Endothelial cell (in vitro differentiated cells): ENCODE measurements around the gene GK2. TPM values are rescaled to one million over a fixed set of nuclear protein-coding genes. Genes with fewer than 3 reads are reported as not detected.

ENCODE experiments used
- DNase-seq: peaks from one replicate; pipeline ENCODE4 v3.0.0; 2021; ENCODE audit warnings: low spot score
- H3K27ac Mint-ChIP-seq: one replicate; pipeline ENCODE4 v1.8.0; 2021; ENCODE audit warnings: mixed read lengths, inconsistent platforms; ENCODE audit not compliant: unreplicated experiment
- H3K27me3 Mint-ChIP-seq: one replicate; pipeline ENCODE4 v1.8.0; 2021; ENCODE audit warnings: mild to moderate bottlenecking, moderate library complexity, mixed read lengths, inconsistent platforms; ENCODE audit not compliant: unreplicated experiment
- H3K36me3 Mint-ChIP-seq: one replicate; pipeline ENCODE4 v1.8.0; 2021; ENCODE audit warnings: mild to moderate bottlenecking, low read depth, mixed read lengths, inconsistent platforms; ENCODE audit not compliant: unreplicated experiment
- H3K4me1 Mint-ChIP-seq: one replicate; pipeline ENCODE4 v1.8.0; 2021; ENCODE audit warnings: mild to moderate bottlenecking, mixed read lengths, inconsistent platforms; ENCODE audit not compliant: unreplicated experiment
- H3K4me3 Mint-ChIP-seq: one replicate; pipeline ENCODE4 v1.8.0; 2021; ENCODE audit warnings: mild to moderate bottlenecking, mixed read lengths, inconsistent platforms; ENCODE audit not compliant: unreplicated experiment
- H3K9me3 Mint-ChIP-seq: one replicate; pipeline ENCODE4 v1.8.0; 2021; ENCODE audit warnings: mixed read lengths, inconsistent platforms; ENCODE audit not compliant: unreplicated experiment
- CTCF ChIP-seq: fragments of 200-600 bp; sonication (generic); IDR thresholded peaks from one replicate; pipeline ENCODE4 v1.5.0; 2021; ENCODE audit warnings: antibody characterized with exemption; ENCODE audit not compliant: unreplicated experiment
- total RNA-seq: library from RNA; stranded (reverse); fragmentation: NEBNext Ultra II Directional; extraction: Animal tissue kit (Norgen Biotek cat#: 25700); gene quantifications from one replicate; pipeline ENCODE4 v1.2.1, GENCODE V29; 2021; ENCODE audit not compliant: unreplicated experiment

GK2 gene
- total RNA-seq, 1 donor from 2014 or later = not detected

GRCh38 chr4:79381161-79381560 is 26.9 kb downstream of the GK2 start:
- TF ChIP-seq CTCF = no peak
- Mint-ChIP-seq H3K9me3 (no peaks in the 10 kb centered on the region), H3K4me1 (no peaks in the 10 kb centered on the region), H3K27me3 (no peaks in the 10 kb centered on the region), H3K36me3 (no peaks in the 10 kb centered on the region), H3K27ac (no peak overlapping the region), H3K4me3 (no peak overlapping the region)
- no peak for DNase-seq

GRCh38 chr4:79370026-79370425 is 38.0 kb downstream of the GK2 start:
- no peak for DNase-seq
- Mint-ChIP-seq H3K27me3 (no peaks in the 10 kb centered on the region), H3K4me1 (no peaks in the 10 kb centered on the region), H3K4me3 (no peak overlapping the region), H3K27ac (no peak overlapping the region), H3K36me3 (no peaks in the 10 kb centered on the region), H3K9me3 (no peaks in the 10 kb centered on the region)
- no peak for TF ChIP-seq CTCF

GRCh38 chr4:79367096-79367495 is 40.9 kb downstream of the GK2 start:
- Mint-ChIP-seq H3K4me3 (no peak overlapping the region), H3K36me3 (no peaks in the 10 kb centered on the region), H3K9me3 (no peaks in the 10 kb centered on the region), H3K27me3 (no peaks in the 10 kb centered on the region), H3K4me1 (no peaks in the 10 kb centered on the region), H3K27ac (no peak overlapping the region)
- DNase-seq = no peak
- no peak for TF ChIP-seq CTCF

GRCh38 chr4:79366422-79366821 is 41.6 kb downstream of the GK2 start:
- Mint-ChIP-seq H3K36me3 (no peaks in the 10 kb centered on the region), H3K4me1 (no peaks in the 10 kb centered on the region), H3K4me3 (no peak overlapping the region), H3K27ac (no peak overlapping the region), H3K27me3 (no peaks in the 10 kb centered on the region), H3K9me3 (no peaks in the 10 kb centered on the region)
- TF ChIP-seq CTCF = no peak
- DNase-seq = no peak

GRCh38 chr4:79364061-79364460 is 44.0 kb downstream of the GK2 start:
- Mint-ChIP-seq H3K4me3 (no peak overlapping the region), H3K36me3 (no peaks in the 10 kb centered on the region), H3K4me1 (no peaks in the 10 kb centered on the region), H3K9me3 (no peaks in the 10 kb centered on the region), H3K27me3 (no peaks in the 10 kb centered on the region), H3K27ac (no peak overlapping the region)
- TF ChIP-seq CTCF = no peak
- no peak for DNase-seq
